WTC11 (cell line): Measurements from ENCODE around the gene TBL1X. TPM values are rescaled to one million over a fixed set of nuclear protein-coding genes. Genes with fewer than 3 reads are reported as not detected.
A peak's percentile ranks its signal among the peaks of the same experiment; 100 is the strongest.

ENCODE experiments used
- ATAC-seq: fragments of 200-7000 bp; cut with Tn5 transposase; 2 replicates; pipeline ENCODE4 v1.10.0; 2021; ENCODE audit warnings: mild to moderate bottlenecking, moderate library complexity
- CTCF ChIA-PET: fragments of 300-600 bp; sonication (Branson Sonifier 250); formaldehyde crosslinking; loops from one replicate; lab custom pipeline; 2021; ENCODE audit warnings: antibody characterized with exemption; lab: Charles Lee
- POLR2A ChIA-PET: fragments of 350-600 bp; sonication (Branson Sonifier 250); formaldehyde crosslinking; loops from one replicate; lab custom pipeline; 2021; ENCODE audit warnings: antibody characterized with exemption; lab: Charles Lee
- DNase-seq: peaks from one replicate; pipeline ENCODE4 v3.0.0; 2021; ENCODE audit warnings: low spot score
- H3K27ac Mint-ChIP-seq: 2 replicates; pipeline ENCODE4 v1.8.0; 2021; ENCODE audit warnings: mixed read lengths
- H3K27me3 Mint-ChIP-seq: 2 replicates; pipeline ENCODE4 v1.8.0; 2021; ENCODE audit warnings: low read depth, mild to moderate bottlenecking, moderate library complexity, mixed read lengths
- H3K36me3 Mint-ChIP-seq: 2 replicates; pipeline ENCODE4 v1.8.0; 2021; ENCODE audit warnings: mixed read lengths
- H3K4me1 Mint-ChIP-seq: 2 replicates; pipeline ENCODE4 v1.8.0; 2022; ENCODE audit warnings: mixed read lengths
- H3K4me3 Mint-ChIP-seq: 2 replicates; pipeline ENCODE4 v1.8.0; 2021; ENCODE audit warnings: mild to moderate bottlenecking, moderate library complexity, mixed read lengths
- H3K9me3 Mint-ChIP-seq: 2 replicates; pipeline ENCODE4 v1.8.0; 2021; ENCODE audit warnings: mixed read lengths
- CREB1 ChIP-seq: sonication (generic); formaldehyde crosslinking; IDR thresholded peaks from 2 replicates; pipeline ENCODE4 v1.8.0; 2023; ENCODE audit warnings: mild to moderate bottlenecking, missing genetic modification reagents
- GABPB1 ChIP-seq: sonication (generic); formaldehyde crosslinking; IDR thresholded peaks from 2 replicates; pipeline ENCODE4 v1.8.1; 2023; ENCODE audit warnings: mild to moderate bottlenecking, missing genetic modification reagents
- GRHL2 ChIP-seq: fragments of 250-450 bp; sonication (Bioruptor Pico); IDR thresholded peaks from 2 replicates; pipeline ENCODE4 v1.8.0; 2022; ENCODE audit warnings: mild to moderate bottlenecking, moderate library complexity; ENCODE audit not compliant: insufficient replicate concordance, severe bottlenecking
- GTF2I ChIP-seq: fragments of 250-450 bp; sonication (Bioruptor Pico); conservative IDR thresholded peaks from 2 replicates; pipeline ENCODE4 v1.4.0; 2021; ENCODE audit warnings: mild to moderate bottlenecking
- HMGA2 ChIP-seq: fragments of 250-450 bp; sonication (Bioruptor Pico); IDR thresholded peaks from 2 replicates; pipeline ENCODE4 v1.4.0; 2021; ENCODE audit warnings: mild to moderate bottlenecking, moderate library complexity
- IRF2 ChIP-seq: sonication (generic); formaldehyde crosslinking; IDR thresholded peaks from 2 replicates; pipeline ENCODE4 v1.8.0; 2022; ENCODE audit warnings: low read depth, missing genetic modification reagents, borderline replicate concordance
- JUN ChIP-seq: sonication (generic); formaldehyde crosslinking; IDR thresholded peaks from 2 replicates; pipeline ENCODE4 v1.8.0; 2023; ENCODE audit warnings: mild to moderate bottlenecking, missing genetic modification reagents
- NFE2L1 ChIP-seq: sonication (generic); formaldehyde crosslinking; IDR thresholded peaks from 2 replicates; pipeline ENCODE4 v1.8.1; 2023; ENCODE audit warnings: missing genetic modification reagents
- NR1H2 ChIP-seq: sonication (generic); formaldehyde crosslinking; IDR thresholded peaks from 2 replicates; pipeline ENCODE4 v1.9.0; 2021; ENCODE audit warnings: mild to moderate bottlenecking, moderate library complexity, missing genetic modification reagents
- NR2C2 ChIP-seq: sonication (generic); formaldehyde crosslinking; IDR thresholded peaks from 2 replicates; pipeline ENCODE4 v1.8.0; 2022; ENCODE audit warnings: mild to moderate bottlenecking, missing genetic modification reagents
- NR3C1 ChIP-seq: sonication (generic); formaldehyde crosslinking; conservative IDR thresholded peaks from 2 replicates; pipeline ENCODE4 v1.8.1; 2023; ENCODE audit warnings: low read depth, mild to moderate bottlenecking, missing genetic modification reagents
- PRDM15 ChIP-seq: sonication (generic); formaldehyde crosslinking; IDR thresholded peaks from 2 replicates; pipeline ENCODE4 v1.8.0; 2022; ENCODE audit warnings: missing genetic modification reagents
- RELA ChIP-seq: sonication (generic); formaldehyde crosslinking; IDR thresholded peaks from 2 replicates; pipeline ENCODE4 v1.8.1; 2022; ENCODE audit warnings: missing genetic modification reagents, mild to moderate bottlenecking, borderline replicate concordance
- SP1 ChIP-seq: sonication (generic); formaldehyde crosslinking; conservative IDR thresholded peaks from 2 replicates; pipeline ENCODE4 v1.8.1; 2022; ENCODE audit warnings: missing genetic modification reagents
- STAT6 ChIP-seq: sonication (generic); formaldehyde crosslinking; conservative IDR thresholded peaks from 2 replicates; pipeline ENCODE4 v1.8.1; 2023; ENCODE audit warnings: mild to moderate bottlenecking, low read depth, missing genetic modification reagents, moderate library complexity
- ZNF138 ChIP-seq: sonication (generic); formaldehyde crosslinking; conservative IDR thresholded peaks from 2 replicates; pipeline ENCODE4 v1.8.1; 2022; ENCODE audit warnings: mild to moderate bottlenecking, moderate library complexity, missing genetic modification reagents
- ZNF219 ChIP-seq: sonication (generic); formaldehyde crosslinking; IDR thresholded peaks from 2 replicates; pipeline ENCODE4 v1.8.0; 2023; ENCODE audit warnings: missing genetic modification reagents, mild to moderate bottlenecking, borderline replicate concordance
- ZNF396 ChIP-seq: fragments of 250-450 bp; sonication (Bioruptor Pico); IDR thresholded peaks from 2 replicates; pipeline ENCODE4 v1.8.0; 2021; ENCODE audit warnings: mild to moderate bottlenecking, moderate library complexity, borderline replicate concordance
- ZNF416 ChIP-seq: fragments of 250-450 bp; sonication (Bioruptor Pico); IDR thresholded peaks from 2 replicates; pipeline ENCODE4 v1.9.0; 2021; ENCODE audit warnings: mild to moderate bottlenecking, inconsistent platforms
- total RNA-seq: library from RNA; stranded (reverse); gene quantifications from 3 replicates; pipeline ENCODE4 v1.2.3, GENCODE V29; 2021
- TF ChIP-seq, protein P1 (sequence below): fragments of 250-450 bp; sonication (Bioruptor Pico); IDR thresholded peaks from 2 replicates; pipeline ENCODE4 v1.9.0; 2021; ENCODE audit warnings: moderate library complexity, mild to moderate bottlenecking, inconsistent platforms, borderline replicate concordance
- TF ChIP-seq, protein P2 (sequence below): sonication (generic); formaldehyde crosslinking; IDR thresholded peaks from 2 replicates; pipeline ENCODE4 v1.8.1; 2023; ENCODE audit warnings: mild to moderate bottlenecking, missing genetic modification reagents
- TF ChIP-seq, protein P3 (sequence below): sonication (generic); formaldehyde crosslinking; IDR thresholded peaks from 2 replicates; pipeline ENCODE4 v1.8.1; 2022; ENCODE audit warnings: missing genetic modification reagents, borderline replicate concordance
- TF ChIP-seq, protein P4 (sequence below): sonication (generic); formaldehyde crosslinking; IDR thresholded peaks from 2 replicates; pipeline ENCODE4 v1.8.0; 2022; ENCODE audit warnings: mild to moderate bottlenecking, missing genetic modification reagents

The TBL1X gene
- total RNA-seq, 1 experiment from 2014 or later = 27.7 TPM

GRCh38 chrX:9528498-9528897, 63.6 kb downstream of the TBL1X start:
- H3K36me3 Mint-ChIP-seq = no peaks in the 10 kb centered on the region
- no peak for ATAC-seq
- H3K27me3 Mint-ChIP-seq = no peaks in the 10 kb centered on the region
- H3K27ac Mint-ChIP-seq = peak overlapping the region; percentile 63
- no peaks in the 10 kb centered on the region for H3K9me3 Mint-ChIP-seq
- no peak overlapping the region for H3K4me3 Mint-ChIP-seq
- ChIA-PET CTCF (interaction anchor here (0.9 kb wide), 1 partner anchor 172 kb away, joined by 4 read pairs; no protein-coding TSS in a partner anchor), POLR2A (no interaction called here)
- peaks cover 75% of the 10 kb centered on the region for H3K4me1 Mint-ChIP-seq
- DNase-seq = no peak
- TF ChIP-seq STAT6 (CRISPR knock-in tag) (no peak), HMGA2 (no peak), NR2C2 (CRISPR knock-in tag) (no peak), GRHL2 (CRISPR knock-in tag) (no peak), SP1 (CRISPR knock-in tag) (no peak), ZNF396 (CRISPR knock-in tag) (no peak), IRF2 (CRISPR knock-in tag) (no peak), NR1H2 (CRISPR knock-in tag) (no peak), JUN (CRISPR knock-in tag) (no peak), PRDM15 (CRISPR knock-in tag) (no peak), NFE2L1 (no peak)
- TF ChIP-seq, protein P1, sequence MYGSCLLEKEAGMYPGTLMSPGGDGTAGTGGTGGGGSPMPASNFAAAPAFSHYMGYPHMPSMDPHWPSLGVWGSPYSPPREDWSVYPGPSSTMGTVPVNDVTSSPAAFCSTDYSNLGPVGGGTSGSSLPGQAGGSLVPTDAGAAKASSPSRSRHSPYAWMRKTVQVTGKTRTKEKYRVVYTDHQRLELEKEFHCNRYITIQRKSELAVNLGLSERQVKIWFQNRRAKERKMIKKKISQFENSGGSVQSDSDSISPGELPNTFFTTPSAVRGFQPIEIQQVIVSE (CRISPR knock-in tag) = no peak
- TF ChIP-seq, protein P2, sequence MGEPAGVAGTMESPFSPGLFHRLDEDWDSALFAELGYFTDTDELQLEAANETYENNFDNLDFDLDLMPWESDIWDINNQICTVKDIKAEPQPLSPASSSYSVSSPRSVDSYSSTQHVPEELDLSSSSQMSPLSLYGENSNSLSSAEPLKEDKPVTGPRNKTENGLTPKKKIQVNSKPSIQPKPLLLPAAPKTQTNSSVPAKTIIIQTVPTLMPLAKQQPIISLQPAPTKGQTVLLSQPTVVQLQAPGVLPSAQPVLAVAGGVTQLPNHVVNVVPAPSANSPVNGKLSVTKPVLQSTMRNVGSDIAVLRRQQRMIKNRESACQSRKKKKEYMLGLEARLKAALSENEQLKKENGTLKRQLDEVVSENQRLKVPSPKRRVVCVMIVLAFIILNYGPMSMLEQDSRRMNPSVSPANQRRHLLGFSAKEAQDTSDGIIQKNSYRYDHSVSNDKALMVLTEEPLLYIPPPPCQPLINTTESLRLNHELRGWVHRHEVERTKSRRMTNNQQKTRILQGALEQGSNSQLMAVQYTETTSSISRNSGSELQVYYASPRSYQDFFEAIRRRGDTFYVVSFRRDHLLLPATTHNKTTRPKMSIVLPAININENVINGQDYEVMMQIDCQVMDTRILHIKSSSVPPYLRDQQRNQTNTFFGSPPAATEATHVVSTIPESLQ (CRISPR knock-in tag) = no peak
- TF ChIP-seq, protein P3, sequence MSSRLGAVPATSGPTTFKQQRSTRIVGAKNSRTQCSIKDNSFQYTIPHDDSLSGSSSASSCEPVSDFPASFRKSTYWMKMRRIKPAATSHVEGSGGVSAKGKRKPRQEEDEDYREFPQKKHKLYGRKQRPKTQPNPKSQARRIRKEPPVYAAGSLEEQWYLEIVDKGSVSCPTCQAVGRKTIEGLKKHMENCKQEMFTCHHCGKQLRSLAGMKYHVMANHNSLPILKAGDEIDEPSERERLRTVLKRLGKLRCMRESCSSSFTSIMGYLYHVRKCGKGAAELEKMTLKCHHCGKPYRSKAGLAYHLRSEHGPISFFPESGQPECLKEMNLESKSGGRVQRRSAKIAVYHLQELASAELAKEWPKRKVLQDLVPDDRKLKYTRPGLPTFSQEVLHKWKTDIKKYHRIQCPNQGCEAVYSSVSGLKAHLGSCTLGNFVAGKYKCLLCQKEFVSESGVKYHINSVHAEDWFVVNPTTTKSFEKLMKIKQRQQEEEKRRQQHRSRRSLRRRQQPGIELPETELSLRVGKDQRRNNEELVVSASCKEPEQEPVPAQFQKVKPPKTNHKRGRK (CRISPR knock-in tag) = no peak

GRCh38 chrX:9529223-9529622, 64.4 kb downstream of the TBL1X start:
- H3K4me3 Mint-ChIP-seq = no peak overlapping the region
- ChIA-PET CTCF (interaction anchor here (0.9 kb wide), 1 partner anchor 171 kb away, joined by 4 read pairs; no protein-coding TSS in a partner anchor), POLR2A (no interaction called here)
- H3K27me3 Mint-ChIP-seq = no peaks in the 10 kb centered on the region
- H3K9me3 Mint-ChIP-seq = no peaks in the 10 kb centered on the region
- ATAC-seq = no peak
- DNase-seq = no peak
- no peaks in the 10 kb centered on the region for H3K36me3 Mint-ChIP-seq
- peaks cover 81% of the 10 kb centered on the region for H3K4me1 Mint-ChIP-seq
- H3K27ac Mint-ChIP-seq = peak overlapping the region; percentile 76
- TF ChIP-seq ZNF138 (CRISPR knock-in tag) (no peak), CREB1 (CRISPR knock-in tag) (no peak), GRHL2 (CRISPR knock-in tag) (no peak), ZNF219 (no peak), GABPB1 (no peak), ZNF416 (CRISPR knock-in tag) (no peak), GTF2I (CRISPR knock-in tag) (no peak), NR3C1 (CRISPR knock-in tag) (no peak), RELA (CRISPR knock-in tag) (no peak)
- TF ChIP-seq, protein P4, sequence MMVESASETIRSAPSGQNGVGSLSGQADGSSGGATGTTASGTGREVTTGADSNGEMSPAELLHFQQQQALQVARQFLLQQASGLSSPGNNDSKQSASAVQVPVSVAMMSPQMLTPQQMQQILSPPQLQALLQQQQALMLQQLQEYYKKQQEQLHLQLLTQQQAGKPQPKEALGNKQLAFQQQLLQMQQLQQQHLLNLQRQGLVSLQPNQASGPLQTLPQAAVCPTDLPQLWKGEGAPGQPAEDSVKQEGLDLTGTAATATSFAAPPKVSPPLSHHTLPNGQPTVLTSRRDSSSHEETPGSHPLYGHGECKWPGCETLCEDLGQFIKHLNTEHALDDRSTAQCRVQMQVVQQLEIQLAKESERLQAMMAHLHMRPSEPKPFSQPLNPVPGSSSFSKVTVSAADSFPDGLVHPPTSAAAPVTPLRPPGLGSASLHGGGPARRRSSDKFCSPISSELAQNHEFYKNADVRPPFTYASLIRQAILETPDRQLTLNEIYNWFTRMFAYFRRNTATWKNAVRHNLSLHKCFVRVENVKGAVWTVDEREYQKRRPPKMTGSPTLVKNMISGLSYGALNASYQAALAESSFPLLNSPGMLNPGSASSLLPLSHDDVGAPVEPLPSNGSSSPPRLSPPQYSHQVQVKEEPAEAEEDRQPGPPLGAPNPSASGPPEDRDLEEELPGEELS (CRISPR knock-in tag) = no peak
